Activated CD8-positive, alpha-beta memory T cell treated with anti-CD3 and anti-CD28 coated beads for 1 hour (primary cell): ENCODE measurements around the gene TEAD3.

Source experiments
- DNase-seq, 2 donors: peaks; one replicate each; pipeline ENCODE4 v3.0.0-alpha.2; 2020; ENCODE audit warnings: low read depth in 1 of 2; ENCODE audit errors: extremely low read depth in 1 of 2

Gene TEAD3

GRCh38 chr6:35514587-35514986, 17.7 kb upstream of the TEAD3 start:
- DNase-seq, result no peak

- DNase-seq, result no peak
These were observed 15.9 kb upstream of the TEAD3 start, which contains the start of gene TULP1 for GRCh38 chr6:35512740-35513139. TSS of gene TULP1 (minus strand) at chr6:35512896. CDS start at chr6:35512858, 38 bp downstream.

- no peak for DNase-seq
These were observed 15.1 kb upstream of the TEAD3 start for GRCh38 chr6:35512006-35512405.

GRCh38 chr6:35511562-35511941, 14.7 kb upstream of the TEAD3 start:
- DNase-seq, result no peak

- no peak for DNase-seq
These were observed 14.2 kb upstream of the TEAD3 start for GRCh38 chr6:35510916-35511561.

GRCh38 chr6:35508542-35508941, 11.7 kb upstream of the TEAD3 start:
- DNase-seq, result no peak

- DNase-seq, result no peak
These were observed 11.1 kb upstream of the TEAD3 start for GRCh38 chr6:35508027-35508426.

GRCh38 chr6:35507221-35507620, 10.3 kb upstream of the TEAD3 start:
- DNase-seq, result no peak

GRCh38 chr6:35506536-35506935, 9.7 kb upstream of the TEAD3 start:
- DNase-seq, result no peak

- no peak for DNase-seq
These were observed 9.1 kb upstream of the TEAD3 start for GRCh38 chr6:35505999-35506412.

- no peak for DNase-seq
These were observed 6.7 kb upstream of the TEAD3 start for GRCh38 chr6:35503534-35503933.

GRCh38 chr6:35501784-35502183, 4.9 kb upstream of the TEAD3 start:
- no peak for DNase-seq

- DNase-seq, result no peak
These were observed 3.9 kb upstream of the TEAD3 start for GRCh38 chr6:35500782-35501181.

GRCh38 chr6:35499372-35499771, 2.5 kb upstream of the TEAD3 start:
- DNase-seq, result no peak

GRCh38 chr6:35498422-35499067, 1.7 kb upstream of the TEAD3 start:
- DNase-seq, result no peak

- no peak for DNase-seq
These were observed 917 bp upstream of the TEAD3 start for GRCh38 chr6:35497571-35498421.

GRCh38 chr6:35496036-35496840, 641 bp downstream of the TEAD3 start:
- no peak for DNase-seq

GRCh38 chr6:35495258-35496035, 1.4 kb downstream of the TEAD3 start:
- DNase-seq, result no peak

- no peak for DNase-seq
These were observed 2.7 kb downstream of the TEAD3 start for GRCh38 chr6:35494161-35494563.

GRCh38 chr6:35493307-35493983, 3.4 kb downstream of the TEAD3 start:
- no peak for DNase-seq
